Neural progenitor cell (in vitro differentiated cells): Measurements from ENCODE around the gene EYS. TPM values are rescaled to one million over a fixed set of nuclear protein-coding genes. Genes with fewer than 3 reads are reported as not detected.
A peak's percentile ranks its signal among the peaks of the same experiment; 100 is the strongest.
"Not testable (repeated sequence)": the region's sequence is repeated elsewhere in the genome, so short reads cannot be mapped to it uniquely, and the experiment has no call there.

Experiments used
- DNase-seq: peaks from one replicate; pipeline ENCODE4 v3.0.0-alpha.2; 2016; ENCODE audit warnings: low spot score
- H2AFZ ChIP-seq: fragments of 200-600 bp; sonication (generic); replicated peaks from 2 replicates; pipeline ENCODE4 v1.6.1; 2016; ENCODE audit warnings: antibody characterized with exemption
- H3F3A ChIP-seq: fragments of 200-600 bp; sonication (generic); 2 replicates; pipeline ENCODE4 v1.6.1; 2016; ENCODE audit warnings: antibody characterized with exemption, low read depth
- H3K27ac ChIP-seq: fragments of 200-600 bp; sonication (generic); 2 replicates; pipeline ENCODE4 v1.5.1; 2016; ENCODE audit warnings: mild to moderate bottlenecking
- H3K27me3 ChIP-seq: fragments of 200-600 bp; sonication (generic); 2 replicates; pipeline ENCODE4 v1.6.1; 2016; ENCODE audit warnings: mild to moderate bottlenecking, moderate library complexity
- H3K36me3 ChIP-seq: fragments of 200-600 bp; sonication (generic); 2 replicates; pipeline ENCODE4 v1.5.1; 2016
- H3K4me1 ChIP-seq: fragments of 200-600 bp; sonication (generic); 2 replicates; pipeline ENCODE4 v1.6.1; 2016; ENCODE audit warnings: mixed run types
- H3K4me2 ChIP-seq: fragments of 200-600 bp; sonication (generic); 2 replicates; pipeline ENCODE4 v1.6.1; 2016
- H3K4me3 ChIP-seq: fragments of 200-600 bp; sonication (generic); 2 replicates; pipeline ENCODE4 v1.5.1; 2016
- H3K79me2 ChIP-seq: fragments of 200-600 bp; sonication (generic); 2 replicates; pipeline ENCODE4 v1.6.1; 2016; ENCODE audit warnings: low read depth
- H3K9ac ChIP-seq: fragments of 200-600 bp; sonication (generic); 2 replicates; pipeline ENCODE4 v1.6.1; 2016
- H3K9me3 ChIP-seq: fragments of 200-600 bp; sonication (generic); 2 replicates; pipeline ENCODE4 v1.5.1; 2016; ENCODE audit warnings: low read depth
- H4K20me1 ChIP-seq: fragments of 200-600 bp; sonication (generic); 2 replicates; pipeline ENCODE4 v1.6.1; 2016; ENCODE audit warnings: low read depth
- H3K27ac Mint-ChIP-seq: 3 replicates; pipeline ENCODE4 v1.8.0; 2021; ENCODE audit warnings: mixed read lengths
- H3K27me3 Mint-ChIP-seq: 2 replicates; pipeline ENCODE4 v1.8.0; 2022; ENCODE audit warnings: low read depth, mild to moderate bottlenecking, inconsistent platforms, moderate library complexity, mixed read lengths; ENCODE audit not compliant: insufficient read depth
- H3K36me3 Mint-ChIP-seq: 3 replicates; pipeline ENCODE4 v1.8.0; 2021; ENCODE audit warnings: mixed read lengths
- H3K4me1 Mint-ChIP-seq: 3 replicates; pipeline ENCODE4 v1.8.0; 2021; ENCODE audit warnings: mixed read lengths
- H3K4me3 Mint-ChIP-seq: 3 replicates; pipeline ENCODE4 v1.8.0; 2021; ENCODE audit warnings: mild to moderate bottlenecking, moderate library complexity, mixed read lengths
- H3K9me3 Mint-ChIP-seq: 3 replicates; pipeline ENCODE4 v1.8.0; 2020; ENCODE audit warnings: mixed read lengths
- CTCF ChIP-seq: fragments of 200-600 bp; sonication (generic); IDR thresholded peaks from 2 replicates; pipeline ENCODE4 v1.5.1; 2017; ENCODE audit warnings: antibody characterized with exemption, mild to moderate bottlenecking
- EZH2 ChIP-seq: fragments of 200-600 bp; sonication (generic); IDR thresholded peaks from 2 replicates; pipeline ENCODE4 v1.6.1; 2017; ENCODE audit warnings: antibody characterized with exemption, mild to moderate bottlenecking, moderate library complexity
- EZH2phosphoT487 ChIP-seq: fragments of 200-600 bp; sonication (generic); IDR thresholded peaks from 2 replicates; pipeline ENCODE4 v1.6.1; 2017; ENCODE audit warnings: antibody characterized with exemption
- total RNA-seq: library from RNA; depleted of rRNA; stranded (reverse); fragments of >200 nt; gene quantifications from 2 replicates; pipeline ENCODE4 v1.2.3, GENCODE V29; 2015; ENCODE audit warnings: low replicate concordance

EYS gene
- total RNA-seq, 1 donor from 2014 or later, result not detected

- H2AFZ ChIP-seq, result peak overlapping the region; percentile 19
- peaks cover 41% of the 10 kb centered on the region for H3K4me1 Mint-ChIP-seq
- H3K27me3 Mint-ChIP-seq, result peaks cover 9% of the 10 kb centered on the region
- H3K27me3 ChIP-seq, result no peaks in the 10 kb centered on the region
- H3K27ac Mint-ChIP-seq, result peak overlapping the region; percentile 95
- H3K4me3 Mint-ChIP-seq, result no peak overlapping the region
- H4K20me1 ChIP-seq, result no peaks in the 10 kb centered on the region
- H3K36me3 Mint-ChIP-seq, result peaks cover 4% of the 10 kb centered on the region
- TF ChIP-seq EZH2phosphoT487 (no peak), CTCF (no peak), EZH2 (no peak)
- H3K27ac ChIP-seq, result peak overlapping the region; percentile 39
- peak; percentile 20 for DNase-seq
- no peaks in the 10 kb centered on the region for H3K79me2 ChIP-seq
- no peak overlapping the region for H3K4me3 ChIP-seq
- H3K4me1 ChIP-seq, result peaks cover 28% of the 10 kb centered on the region
- H3K9ac ChIP-seq, result no peak overlapping the region
- peaks cover 2% of the 10 kb centered on the region for H3K9me3 ChIP-seq
- H3F3A ChIP-seq, result no peaks in the 10 kb centered on the region
- peaks cover 15% of the 10 kb centered on the region for H3K9me3 Mint-ChIP-seq
- H3K36me3 ChIP-seq, result no peaks in the 10 kb centered on the region
- peak overlapping the region; percentile 60 for H3K4me2 ChIP-seq
Observed at GRCh38 chr6:63964366-63964765, 1742.7 kb downstream of the EYS start.

DNA sequence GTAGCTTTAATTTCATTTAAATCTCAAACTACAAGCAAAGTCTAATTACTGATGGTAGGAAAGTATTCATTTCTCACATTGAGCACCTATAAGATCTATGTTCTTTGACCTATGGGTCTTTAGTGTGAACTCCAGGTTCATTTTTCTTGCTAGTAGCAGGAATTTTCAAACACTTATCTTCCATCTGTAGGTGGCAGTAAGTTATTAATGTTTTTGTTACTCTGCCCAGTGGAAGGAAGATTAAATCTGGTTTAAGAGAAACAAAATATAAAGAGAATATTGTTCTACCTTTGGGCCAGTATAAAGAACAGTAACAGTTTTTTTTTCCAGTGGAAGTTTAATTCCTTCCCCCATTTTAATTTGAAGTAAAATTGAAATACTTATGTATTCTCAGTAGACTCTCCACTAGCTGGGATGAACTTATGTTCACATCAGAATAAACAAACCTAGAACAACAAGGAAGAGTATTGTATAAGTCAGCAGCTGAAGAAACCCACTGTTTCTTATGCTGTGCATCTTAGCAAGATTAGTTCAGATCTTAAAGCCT is 1743.2 kb downstream of the EYS start:
- Histone ChIP-seq H2AFZ (peak overlapping the region; percentile 19), H3K4me2 (peak overlapping the region; percentile 60), H3K79me2 (no peaks in the 10 kb centered on the region), H3K36me3 (no peaks in the 10 kb centered on the region), H3K9me3 (peaks cover 5% of the 10 kb centered on the region), H3K27ac (peak overlapping the region; percentile 39), H3K4me3 (no peak overlapping the region), H3K9ac (no peak overlapping the region), H3F3A (no peaks in the 10 kb centered on the region), H3K4me1 (peaks cover 28% of the 10 kb centered on the region), H3K27me3 (no peaks in the 10 kb centered on the region), H4K20me1 (no peaks in the 10 kb centered on the region)
- no peak for TF ChIP-seq CTCF
- no peak for TF ChIP-seq EZH2phosphoT487
- no peak for TF ChIP-seq EZH2
- Mint-ChIP-seq H3K4me3 (no peak overlapping the region), H3K9me3 (peaks cover 20% of the 10 kb centered on the region), H3K4me1 (peaks cover 41% of the 10 kb centered on the region), H3K36me3 (peaks cover 4% of the 10 kb centered on the region), H3K27ac (peak overlapping the region; percentile 95), H3K27me3 (peaks cover 9% of the 10 kb centered on the region)
- no peak for DNase-seq

- not testable (repeated sequence) for H2AFZ ChIP-seq, H3K4me1 ChIP-seq, H4K20me1 ChIP-seq, H3K9ac ChIP-seq, H3K27me3 Mint-ChIP-seq, H3K4me3 Mint-ChIP-seq, H3K79me2 ChIP-seq, H3K9me3 Mint-ChIP-seq, H3K36me3 Mint-ChIP-seq, H3K27me3 ChIP-seq, H3F3A ChIP-seq, H3K36me3 ChIP-seq, H3K27ac Mint-ChIP-seq, H3K9me3 ChIP-seq, H3K4me3 ChIP-seq, H3K4me1 Mint-ChIP-seq, DNase-seq, H3K27ac ChIP-seq, H3K4me2 ChIP-seq
Observed at GRCh38 chr6:63953336-63954021, 1753.5 kb downstream of the EYS start.
